ENCODE data around the gene NHSL2. TPM values are rescaled to one million over a fixed set of nuclear protein-coding genes. Genes with fewer than 3 reads are reported as not detected.

NHSL2 gene
- total and polyA plus RNA-seq, 2 of the 13 experiments (the other 11 are each of a cell fraction or from before 2014, with no cell fraction given) = not detected

DNA sequence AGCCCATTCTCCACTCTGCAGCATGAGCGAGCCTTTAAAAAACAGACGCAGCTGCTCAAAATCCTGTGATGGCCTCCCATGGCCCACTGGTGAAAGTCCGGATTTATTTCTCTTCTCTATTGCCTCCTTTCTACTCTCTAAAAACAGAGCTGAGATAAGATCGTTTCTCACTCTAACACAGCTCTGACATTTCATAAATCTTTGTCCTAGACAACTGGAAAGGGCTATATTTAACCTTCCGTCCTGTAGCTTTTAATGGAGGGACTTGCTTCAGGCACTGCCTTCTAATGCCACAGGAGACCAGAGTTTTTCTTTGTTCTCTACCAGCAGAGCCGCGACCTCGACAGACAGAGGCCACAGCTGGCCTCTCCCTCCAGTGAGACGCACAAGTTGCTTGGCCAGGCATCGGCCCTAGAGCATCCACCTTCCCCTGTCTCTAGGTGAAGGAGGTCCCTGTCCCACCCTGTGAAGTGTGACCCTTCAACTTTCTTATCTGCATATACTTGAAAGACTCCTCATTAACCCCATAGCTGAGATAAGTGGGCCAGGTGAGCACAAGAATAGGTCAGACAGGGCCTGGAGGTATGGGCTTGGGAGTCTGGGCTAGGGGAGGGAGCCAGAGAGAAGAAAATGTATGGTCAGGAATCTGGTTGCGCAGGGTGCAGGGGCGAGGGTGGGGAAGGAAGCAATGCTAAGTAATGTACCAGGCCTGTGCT is 171.1 kb downstream of the NHSL2 start:
- Histone ChIP-seq H3K27me3 (ENCODE audit: control insufficient read depth in 1 of 2, insufficient read depth in 2 of 2, low read length in 2 of 2) (peaks cover 0 to 1% of the 10 kb centered on the region in 2 experiments; a peak in 2 of 5 replicates), H3K4me2 (ENCODE audit: low read depth, low read length) (no peak overlapping the region), H3K36me3 (replicated peaks in 1 of 2; ENCODE audit: control insufficient read depth in 1 of 2, insufficient read depth in 2 of 2, low read length in 2 of 2) (no peaks in the 10 kb centered on the region), H3K79me2 (ENCODE audit: insufficient read depth, low read length) (no peaks in the 10 kb centered on the region), H3K27ac (ENCODE audit: extremely low read length, insufficient read depth, low read length) (no peak overlapping the region), H4K20me1 (ENCODE audit: insufficient read depth, low read length) (no peaks in the 10 kb centered on the region), H3K4me3 (replicated peaks in 1 of 3; ENCODE audit: insufficient read depth in 1 of 3, low read depth in 2 of 3, low read length in 3 of 3) (no peak overlapping the region), H3K9me3 (ENCODE audit: low read length) (no peaks in the 10 kb centered on the region), H3K4me1 (ENCODE audit: insufficient read depth, low read length) (no peaks in the 10 kb centered on the region), H3K9ac (ENCODE audit: insufficient read depth, low read depth, low read length) (no peak overlapping the region), H2AFZ (ENCODE audit: low read length) (no peak overlapping the region)
- ChIA-PET POLR2A (no interaction called here), CTCF (ENCODE audit: low intra/inter-chr PET ratio, low total read pairs) (no interaction called here)
- BruUV-seq (replicated peaks) = no TSS peak
- in situ Hi-C loops (cut with HindIII; ENCODE audit: extremely low pct_ligation_motif_present, low pct_unique_long_range_greater_than_20kb) (no loop called here), intact Hi-C loops (cut with micrococcal nuclease; ENCODE audit: unreplicated experiment) (no loop called here)
- WGBS (ENCODE audit: low lambda C conversion rate) = 37% methylated on average over 12 of the region's 12 CpGs
- FAIRE-seq (no peak), ATAC-seq (no peak), DNase-seq (ENCODE audit: low spot score) (no peak)
- TF ChIP-seq ZBTB21 (CRISPR knock-in tag; IDR thresholded peaks at IDR 0.05) = no peak
- TF ChIP-seq ZBTB8A (CRISPR knock-in tag; IDR thresholded peaks at IDR 0.05; ENCODE audit: borderline replicate concordance, low read depth) = no peak
- TF ChIP-seq ZNF230 (CRISPR knock-in tag; IDR thresholded peaks at IDR 0.05) = no peak
- TF ChIP-seq FOXO1 (CRISPR knock-in tag; IDR thresholded peaks at IDR 0.05) = no peak
- TF ChIP-seq HMG20B (CRISPR knock-in tag; conservative IDR thresholded peaks at IDR 0.05) = no peak
- no peak for TF ChIP-seq ISL2 (CRISPR knock-in tag; IDR thresholded peaks at IDR 0.05)
- TF ChIP-seq ZNF572 (CRISPR knock-in tag; IDR thresholded peaks at IDR 0.05) = no peak
- TF ChIP-seq KLF15 (CRISPR knock-in tag; IDR thresholded peaks at IDR 0.05; ENCODE audit: borderline replicate concordance) = no peak
- TF ChIP-seq, protein P1, sequence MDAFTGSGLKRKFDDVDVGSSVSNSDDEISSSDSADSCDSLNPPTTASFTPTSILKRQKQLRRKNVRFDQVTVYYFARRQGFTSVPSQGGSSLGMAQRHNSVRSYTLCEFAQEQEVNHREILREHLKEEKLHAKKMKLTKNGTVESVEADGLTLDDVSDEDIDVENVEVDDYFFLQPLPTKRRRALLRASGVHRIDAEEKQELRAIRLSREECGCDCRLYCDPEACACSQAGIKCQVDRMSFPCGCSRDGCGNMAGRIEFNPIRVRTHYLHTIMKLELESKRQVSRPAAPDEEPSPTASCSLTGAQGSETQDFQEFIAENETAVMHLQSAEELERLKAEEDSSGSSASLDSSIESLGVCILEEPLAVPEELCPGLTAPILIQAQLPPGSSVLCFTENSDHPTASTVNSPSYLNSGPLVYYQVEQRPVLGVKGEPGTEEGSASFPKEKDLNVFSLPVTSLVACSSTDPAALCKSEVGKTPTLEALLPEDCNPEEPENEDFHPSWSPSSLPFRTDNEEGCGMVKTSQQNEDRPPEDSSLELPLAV (CRISPR knock-in tag; conservative IDR thresholded peaks at IDR 0.05; ENCODE audit: low read depth) = no peak
- TF ChIP-seq, protein P2, sequence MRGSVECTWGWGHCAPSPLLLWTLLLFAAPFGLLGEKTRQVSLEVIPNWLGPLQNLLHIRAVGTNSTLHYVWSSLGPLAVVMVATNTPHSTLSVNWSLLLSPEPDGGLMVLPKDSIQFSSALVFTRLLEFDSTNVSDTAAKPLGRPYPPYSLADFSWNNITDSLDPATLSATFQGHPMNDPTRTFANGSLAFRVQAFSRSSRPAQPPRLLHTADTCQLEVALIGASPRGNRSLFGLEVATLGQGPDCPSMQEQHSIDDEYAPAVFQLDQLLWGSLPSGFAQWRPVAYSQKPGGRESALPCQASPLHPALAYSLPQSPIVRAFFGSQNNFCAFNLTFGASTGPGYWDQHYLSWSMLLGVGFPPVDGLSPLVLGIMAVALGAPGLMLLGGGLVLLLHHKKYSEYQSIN (CRISPR knock-in tag; IDR thresholded peaks at IDR 0.05; ENCODE audit: borderline replicate concordance) = no peak
- no peak for TF ChIP-seq RXRA (CRISPR knock-in tag; IDR thresholded peaks at IDR 0.05)
- TF ChIP-seq, protein P3, sequence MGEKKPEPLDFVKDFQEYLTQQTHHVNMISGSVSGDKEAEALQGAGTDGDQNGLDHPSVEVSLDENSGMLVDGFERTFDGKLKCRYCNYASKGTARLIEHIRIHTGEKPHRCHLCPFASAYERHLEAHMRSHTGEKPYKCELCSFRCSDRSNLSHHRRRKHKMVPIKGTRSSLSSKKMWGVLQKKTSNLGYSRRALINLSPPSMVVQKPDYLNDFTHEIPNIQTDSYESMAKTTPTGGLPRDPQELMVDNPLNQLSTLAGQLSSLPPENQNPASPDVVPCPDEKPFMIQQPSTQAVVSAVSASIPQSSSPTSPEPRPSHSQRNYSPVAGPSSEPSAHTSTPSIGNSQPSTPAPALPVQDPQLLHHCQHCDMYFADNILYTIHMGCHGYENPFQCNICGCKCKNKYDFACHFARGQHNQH (CRISPR knock-in tag; IDR thresholded peaks at IDR 0.05) = no peak
- no peak for TF ChIP-seq HINFP (CRISPR knock-in tag; IDR thresholded peaks at IDR 0.05; ENCODE audit: low read depth)
- TF ChIP-seq, protein P4, sequence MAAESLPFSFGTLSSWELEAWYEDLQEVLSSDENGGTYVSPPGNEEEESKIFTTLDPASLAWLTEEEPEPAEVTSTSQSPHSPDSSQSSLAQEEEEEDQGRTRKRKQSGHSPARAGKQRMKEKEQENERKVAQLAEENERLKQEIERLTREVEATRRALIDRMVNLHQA (CRISPR knock-in tag; IDR thresholded peaks at IDR 0.05) = no peak
- TF ChIP-seq, protein P5, sequence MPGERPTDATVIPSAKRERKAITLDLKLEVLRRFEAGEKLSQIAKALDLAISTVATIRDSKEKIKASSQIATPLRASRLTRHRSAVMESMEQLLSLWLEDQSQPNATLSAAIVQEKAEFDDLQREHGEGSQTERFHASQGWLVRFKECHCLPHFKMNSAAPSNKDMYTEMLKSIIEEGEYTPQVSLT (CRISPR knock-in tag; IDR thresholded peaks at IDR 0.05; ENCODE audit: borderline replicate concordance, low read depth) = no peak
- no peak for TF ChIP-seq HCFC1 (IDR thresholded peaks at IDR 0.05; ENCODE audit: low read depth, low read length)
- TF ChIP-seq ZNF562 (CRISPR knock-in tag; IDR thresholded peaks at IDR 0.05; ENCODE audit: borderline replicate concordance) = no peak
- no peak for TF ChIP-seq ZNF383 (CRISPR knock-in tag; IDR thresholded peaks at IDR 0.05; ENCODE audit: borderline replicate concordance)
- no peak for TF ChIP-seq REXO4 (CRISPR knock-in tag; IDR thresholded peaks at IDR 0.05; ENCODE audit: borderline replicate concordance)

Measured in HepG2 (cell line).